DMS153 (cell line): Measurements from ENCODE around the gene SLC17A2.
"Not testable (repeated sequence)": the region's sequence is repeated elsewhere in the genome, so short reads cannot be mapped to it uniquely, and the experiment has no call there.

Experiments
- DNase-seq: peaks from one replicate; lab custom pipeline; 2025; lab: John Stamatoyannopoulos, UW

Gene SLC17A2

GRCh38 chr6:25951296-25952032 lies 21.0 kb upstream of the SLC17A2 start:
- no peak for DNase-seq

GRCh38 chr6:25950297-25950696 lies 19.8 kb upstream of the SLC17A2 start:
- DNase-seq: no peak

- DNase-seq: no peak
These were observed 19.2 kb upstream of the SLC17A2 start for GRCh38 chr6:25949695-25950094.

- not testable (repeated sequence) for DNase-seq
These were observed 17.0 kb upstream of the SLC17A2 start for GRCh38 chr6:25947492-25947891.

- no peak for DNase-seq
These were observed 16.1 kb upstream of the SLC17A2 start for GRCh38 chr6:25946631-25947030.

- DNase-seq: not testable (repeated sequence)
These were observed 15.2 kb upstream of the SLC17A2 start for GRCh38 chr6:25945738-25946137.

GRCh38 chr6:25944688-25945574 lies 14.4 kb upstream of the SLC17A2 start:
- no peak for DNase-seq

GRCh38 chr6:25943887-25944286 lies 13.4 kb upstream of the SLC17A2 start:
- DNase-seq: no peak

- peak; percentile 57 for DNase-seq
These were observed 12.2 kb upstream of the SLC17A2 start for GRCh38 chr6:25942561-25943147.

- no peak for DNase-seq
These were observed 9.1 kb upstream of the SLC17A2 start for GRCh38 chr6:25939593-25939992.

- no peak for DNase-seq
These were observed 5.5 kb upstream of the SLC17A2 start for GRCh38 chr6:25935953-25936352.

GRCh38 chr6:25934735-25935313 lies 4.3 kb upstream of the SLC17A2 start:
- DNase-seq: no peak

- DNase-seq: no peak
These were observed 3.7 kb upstream of the SLC17A2 start for GRCh38 chr6:25934156-25934555.

GRCh38 chr6:25931411-25931709 lies 869 bp upstream of the SLC17A2 start:
- DNase-seq: no peak

- DNase-seq: not testable (repeated sequence)
These were observed 706 bp downstream of the SLC17A2 start for GRCh38 chr6:25929785-25930184.

GRCh38 chr6:25928562-25929324 lies 1.7 kb downstream of the SLC17A2 start:
- DNase-seq: no peak

GRCh38 chr6:25927756-25928216 lies 2.7 kb downstream of the SLC17A2 start:
- no peak for DNase-seq

- DNase-seq: no peak
These were observed 3.3 kb downstream of the SLC17A2 start for GRCh38 chr6:25927178-25927577.

- DNase-seq: no peak
These were observed 4.6 kb downstream of the SLC17A2 start for GRCh38 chr6:25925876-25926275.

GRCh38 chr6:25922301-25922700 lies 8.2 kb downstream of the SLC17A2 start:
- no peak for DNase-seq

GRCh38 chr6:25921525-25922203 lies 8.8 kb downstream of the SLC17A2 start:
- DNase-seq: no peak
